Stimulated activated CD4-positive, alpha-beta T cell treated with anti-CD3 and anti-CD28 coated beads, Interleukin-15, amount 100 ng/mL, for 1 hour (primary cell): ENCODE results near the gene DENND2D.
"Not testable (repeated sequence)": the region's sequence is repeated elsewhere in the genome, so short reads cannot be mapped to it uniquely, and the experiment has no call there.

Source experiments
- DNase-seq, 2 donors: peaks; one replicate each; pipeline ENCODE4 v3.0.0-alpha.2; 2020; ENCODE audit warnings: low read depth in 1 of 2, low spot score in 1 of 2

Gene DENND2D

DNA sequence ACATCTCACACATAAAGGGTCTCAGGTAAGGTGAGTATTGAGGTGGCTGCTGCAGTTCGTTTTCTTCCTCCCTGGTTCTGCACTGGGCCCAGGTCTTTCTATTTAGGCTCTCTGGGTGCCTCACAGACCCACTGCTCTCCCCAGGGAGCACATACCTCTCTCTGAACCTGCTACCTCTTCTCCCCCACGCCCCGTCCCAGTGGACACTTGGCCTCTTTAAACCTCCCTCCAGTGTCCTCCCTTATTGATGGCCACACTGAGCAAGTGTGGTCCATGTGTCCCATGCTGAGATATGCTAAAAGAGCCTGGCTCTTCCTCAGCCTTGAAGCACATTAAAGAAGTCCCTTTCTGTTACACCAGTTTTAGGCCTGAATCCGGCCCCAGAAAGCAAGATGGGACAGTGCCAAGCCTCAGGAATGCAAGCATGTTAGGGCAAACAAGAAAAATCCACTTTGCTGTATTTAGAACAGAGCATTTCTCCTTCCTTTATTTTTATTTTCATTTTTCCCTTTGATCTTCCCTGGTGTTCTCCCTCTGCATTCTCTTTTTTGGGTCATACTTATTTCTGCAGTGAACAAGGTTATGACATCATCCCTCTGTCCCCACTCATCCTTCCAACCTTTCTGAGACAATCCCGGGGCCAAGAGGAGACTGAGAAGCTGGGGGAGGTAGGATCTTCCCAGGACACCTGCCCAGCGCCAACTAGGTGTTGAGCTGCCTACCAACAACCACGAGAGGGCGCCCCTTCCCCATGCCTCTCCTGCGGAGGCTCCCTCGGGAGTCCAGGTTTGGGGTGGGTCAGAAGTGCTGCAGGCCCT is 22.1 kb upstream of the DENND2D start:
- DNase-seq = peak; percentile 51 to 61

DNA sequence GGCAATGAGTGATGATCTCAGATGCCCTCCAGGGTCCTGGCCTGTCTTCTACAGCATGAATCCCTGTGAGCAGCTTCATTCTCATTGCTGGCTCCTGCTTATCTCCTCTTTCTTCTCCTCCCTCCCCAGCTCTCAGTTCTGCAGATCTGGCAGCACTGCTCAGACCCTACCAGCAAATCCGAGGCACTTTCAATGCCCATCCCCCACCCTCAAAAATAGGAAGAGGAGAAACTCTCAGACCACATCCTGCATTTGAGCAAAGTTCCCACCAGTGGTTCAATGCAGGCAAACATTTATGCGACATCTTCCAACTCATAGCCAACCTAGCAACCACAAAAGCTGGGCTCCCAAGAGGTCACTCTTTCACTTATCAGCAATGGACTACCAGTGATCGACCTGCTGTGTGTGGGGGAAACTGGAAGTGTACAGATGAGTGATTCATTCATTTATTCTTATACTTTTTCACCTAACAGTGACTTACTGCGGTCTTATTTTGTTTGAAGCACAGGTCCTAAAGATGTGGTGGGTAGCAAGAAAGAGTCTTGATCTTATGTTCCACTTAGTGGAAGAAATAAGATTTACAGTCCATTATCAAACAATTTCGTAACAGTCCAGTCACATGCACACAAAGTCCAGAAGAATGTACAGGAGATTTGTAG is 21.3 kb upstream of the DENND2D start:
- no peak for DNase-seq

DNA sequence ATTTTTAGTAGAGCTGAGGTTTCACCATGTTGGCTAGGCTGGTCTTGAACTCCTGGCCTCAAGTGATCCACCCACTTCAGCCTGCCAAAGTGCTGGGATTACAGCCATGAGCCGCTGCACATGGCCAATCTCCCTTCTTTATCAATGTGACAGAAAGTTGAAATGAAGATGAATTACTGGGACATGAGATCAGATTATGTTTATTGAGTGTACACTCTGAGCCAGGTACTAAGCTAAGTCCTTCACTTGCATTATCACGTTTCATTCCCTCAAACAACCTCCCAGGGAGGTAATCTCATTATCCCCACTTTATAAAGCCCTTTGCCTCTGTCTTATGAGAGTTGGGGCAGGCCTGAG is 20.8 kb upstream of the DENND2D start:
- no peak for DNase-seq

DNA sequence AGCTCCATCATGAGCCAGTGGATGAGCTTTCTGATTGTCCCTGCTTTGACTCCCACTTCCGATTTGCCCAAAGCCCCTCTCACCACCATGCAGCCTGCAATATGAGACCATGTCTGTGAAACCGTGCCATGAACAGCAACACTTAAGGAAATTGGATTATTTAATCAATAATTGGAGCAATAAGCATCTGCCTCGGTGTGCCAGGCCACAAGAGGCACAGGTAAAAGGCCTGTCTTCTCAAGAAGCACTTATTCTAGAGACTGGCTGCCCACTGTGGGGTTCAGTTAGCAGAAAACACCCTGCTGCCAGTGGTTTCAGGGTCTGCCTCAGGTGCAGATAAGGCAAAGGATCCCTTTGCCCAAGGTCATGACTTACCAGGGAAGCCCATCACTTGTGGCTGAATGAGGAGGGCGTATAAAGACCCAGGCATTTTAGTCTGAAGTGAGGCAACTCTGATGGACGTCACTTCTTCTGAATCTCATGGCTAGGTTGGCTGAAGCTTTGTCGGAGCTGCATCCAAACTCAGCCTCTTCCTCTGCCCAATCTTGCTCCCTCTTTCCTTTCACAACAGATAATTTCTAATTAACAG is 19.9 kb upstream of the DENND2D start:
- DNase-seq = no peak

DNA sequence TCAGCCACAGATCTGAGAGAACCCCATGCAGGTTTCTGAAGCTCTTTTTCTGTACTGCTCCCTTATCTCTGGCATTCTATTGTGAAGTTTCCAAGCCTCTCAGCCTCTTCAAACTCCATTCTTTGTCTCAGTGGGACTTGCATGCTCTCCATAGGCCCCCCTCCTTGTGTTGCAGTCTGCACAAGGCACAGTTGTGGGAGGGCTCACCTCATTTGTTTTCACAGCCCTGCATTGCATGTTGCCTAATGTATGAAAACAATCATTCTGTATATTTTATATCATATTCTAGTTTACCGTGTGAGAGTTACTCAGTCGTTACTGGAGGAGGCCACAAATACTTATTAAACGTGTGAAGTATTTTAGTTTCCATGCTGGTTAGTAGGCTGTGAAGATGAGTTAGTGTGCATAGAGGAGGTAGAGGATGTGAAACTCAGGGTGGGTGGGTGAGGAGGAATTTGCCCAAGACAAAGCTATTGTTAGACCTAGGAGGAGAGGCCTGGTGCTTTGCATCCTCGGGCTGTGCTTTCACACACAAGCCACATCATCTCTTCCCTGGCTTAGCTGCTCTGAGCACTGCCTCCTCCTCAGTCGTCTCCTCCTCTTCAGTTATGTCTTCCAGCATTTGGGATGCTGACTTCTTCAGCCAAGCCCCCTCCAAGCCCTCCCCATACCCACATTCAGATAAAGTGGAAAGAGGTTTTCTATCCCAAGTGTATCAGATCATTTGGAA is 19.3 kb upstream of the DENND2D start:
- DNase-seq = no peak

DNA sequence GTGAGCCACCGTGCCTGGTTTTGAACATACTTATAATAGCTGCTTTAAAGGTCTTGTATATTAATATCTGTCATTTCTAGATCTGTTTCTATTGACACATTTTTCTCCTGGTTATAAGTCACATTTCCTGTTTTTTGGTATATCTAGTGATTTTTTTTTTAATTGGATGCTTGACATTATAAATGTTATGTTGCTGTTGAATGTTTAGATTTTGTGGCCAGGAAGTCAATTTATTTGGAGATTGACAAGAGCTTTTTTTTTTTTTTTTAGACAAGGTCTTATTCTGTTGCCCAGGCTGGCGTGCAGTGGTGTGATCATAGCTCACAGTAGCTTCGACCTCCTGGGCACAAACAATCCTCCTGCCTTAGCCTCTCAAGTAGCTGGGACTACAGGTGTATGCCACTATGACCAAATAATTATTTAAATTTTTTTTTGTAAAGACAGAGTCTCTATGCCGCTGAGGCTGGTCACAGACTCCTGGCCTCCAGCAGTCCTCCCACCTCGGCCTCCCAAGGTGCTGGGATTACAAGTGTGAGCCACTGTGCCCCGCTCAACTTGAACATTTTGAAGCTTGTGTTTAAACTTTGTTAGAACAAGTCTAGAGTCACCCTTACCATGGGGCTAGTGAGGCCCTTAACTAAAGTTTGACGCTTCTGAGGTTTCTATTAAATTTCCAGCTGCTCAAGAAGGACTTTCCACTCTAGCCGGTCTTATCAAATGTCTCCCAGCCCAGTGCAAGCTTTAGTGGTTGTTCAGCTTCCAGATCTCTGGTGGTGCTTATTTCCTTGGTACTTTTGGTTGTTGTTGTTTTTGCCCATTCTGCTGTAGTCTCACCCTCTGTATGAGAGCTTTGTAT is 18.5 kb upstream of the DENND2D start:
- DNase-seq = no peak

DNA sequence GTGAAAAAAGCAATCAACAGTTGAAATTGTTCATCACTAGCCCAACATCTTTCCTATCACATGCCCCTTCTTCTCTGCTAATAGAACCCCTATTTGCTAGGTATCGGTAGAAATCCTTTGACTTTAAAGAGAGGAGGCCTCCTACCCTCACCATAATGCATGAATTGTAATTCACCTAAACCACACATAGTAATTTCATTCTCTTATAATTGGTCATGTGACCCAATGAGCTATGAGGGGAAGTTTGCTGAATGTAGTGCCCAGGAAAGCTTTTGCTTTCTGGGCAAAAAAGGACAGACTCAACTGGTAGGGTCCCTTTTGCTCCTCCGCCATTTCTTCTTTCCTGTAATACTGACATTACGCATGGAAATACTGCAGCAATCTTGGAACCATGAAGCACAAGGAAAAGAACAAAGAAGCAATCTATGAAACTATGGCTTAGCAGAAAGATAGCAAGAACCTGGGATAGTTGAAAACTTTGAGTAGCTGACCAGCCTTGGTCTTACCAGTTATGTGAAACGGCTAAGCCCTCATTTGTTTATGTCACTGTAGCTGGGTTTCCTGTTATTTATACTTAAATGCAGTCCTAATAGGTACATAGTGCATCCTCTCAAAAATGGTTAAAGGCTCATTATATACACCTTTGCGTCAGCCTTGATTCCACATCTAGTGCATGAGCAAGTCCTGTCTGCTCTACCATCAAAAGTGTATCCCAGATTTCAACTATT is 16.9 kb upstream of the DENND2D start:
- DNase-seq = no peak

DNA sequence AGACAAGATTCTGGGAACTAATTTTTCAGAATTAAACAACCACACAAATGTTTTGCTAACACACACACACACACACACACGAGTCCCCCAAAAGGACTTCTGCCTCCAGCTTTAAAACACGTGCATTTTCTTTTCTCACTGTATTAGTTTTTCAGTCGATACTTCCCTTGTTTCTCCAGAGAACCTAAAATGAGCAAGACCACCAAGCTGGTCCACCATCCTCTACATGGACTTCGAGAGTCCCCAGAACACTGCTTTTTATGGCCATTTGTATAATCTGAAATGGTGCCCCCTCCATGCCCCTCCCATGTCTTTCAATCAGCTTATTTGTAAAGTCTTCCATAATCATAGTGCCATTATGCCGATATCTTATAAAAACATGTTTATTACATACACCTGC is 16.3 kb upstream of the DENND2D start:
- no peak for DNase-seq

DNA sequence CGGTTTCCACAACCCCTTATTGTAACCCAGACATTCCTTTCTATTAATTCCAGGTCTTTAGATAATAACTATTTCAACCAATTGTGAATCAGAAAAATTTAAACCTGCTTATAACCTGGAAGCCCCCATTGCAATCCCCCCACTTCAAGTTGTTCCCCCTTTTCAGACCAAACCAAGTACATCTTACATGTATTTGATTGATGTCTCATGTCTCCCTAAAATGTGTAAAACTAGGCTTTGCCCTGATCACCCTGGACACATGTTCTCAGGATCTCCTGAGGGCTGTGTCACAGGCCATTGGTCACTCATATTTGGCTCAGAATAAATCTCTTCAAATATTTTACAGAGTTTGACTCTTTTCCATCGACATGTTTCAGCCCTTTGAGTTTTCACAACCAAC is 14.8 kb upstream of the DENND2D start:
- not testable (repeated sequence) for DNase-seq

DNA sequence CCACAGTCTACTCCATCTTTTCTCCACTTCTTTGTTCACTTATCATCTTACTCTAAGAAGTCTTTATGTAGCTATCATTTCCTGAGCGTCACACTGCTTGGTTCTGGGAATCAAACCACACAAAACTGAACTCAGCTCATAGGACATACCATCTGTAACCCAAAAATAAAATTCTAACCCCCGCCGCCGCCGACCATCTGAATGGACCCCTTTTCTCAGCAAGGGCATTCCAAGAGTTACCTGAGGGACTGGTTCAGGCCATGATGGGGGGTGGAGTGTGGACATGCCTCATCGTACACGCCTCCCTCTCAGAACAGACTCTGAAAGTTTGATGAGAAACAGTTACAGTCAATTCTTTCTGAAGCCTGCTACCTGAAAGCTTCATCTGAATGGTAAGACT is 14.4 kb upstream of the DENND2D start:
- DNase-seq = peak in 1 of 2 donors; percentile 72

DNA sequence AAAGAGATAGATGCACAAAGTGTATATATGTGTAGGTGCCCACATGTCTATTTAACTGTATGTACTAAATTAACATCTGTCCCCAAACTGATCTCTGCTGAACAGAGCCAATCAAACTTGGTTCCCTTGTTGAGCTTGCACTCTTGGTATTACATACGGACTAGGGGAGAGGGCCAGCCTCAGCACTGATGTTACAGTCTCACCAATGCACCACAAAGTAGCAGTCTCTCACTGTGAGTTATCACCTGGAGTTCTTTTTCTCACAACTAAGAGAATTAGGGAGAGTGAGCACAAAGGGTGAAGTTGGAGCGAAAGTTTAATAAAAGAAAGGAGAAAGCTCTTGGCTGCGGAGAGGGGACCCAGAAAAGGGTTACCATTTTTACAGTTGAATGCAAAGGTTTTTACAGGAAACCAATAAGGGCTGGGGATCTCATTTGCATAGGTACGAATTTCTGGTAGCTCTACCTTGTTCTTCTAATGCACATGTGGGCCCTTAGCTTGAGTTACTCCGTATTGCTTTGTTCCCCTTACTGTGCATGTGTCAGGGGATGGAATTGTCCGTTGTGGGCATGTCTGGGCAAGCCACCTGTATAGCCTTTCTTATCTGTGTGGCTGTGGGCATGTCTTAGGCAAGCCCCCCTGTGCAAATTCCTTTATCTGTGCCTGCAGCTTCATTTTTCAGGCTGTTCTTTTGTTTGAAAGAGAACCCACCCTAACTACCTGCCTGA is 13.8 kb upstream of the DENND2D start:
- no peak for DNase-seq

DNA sequence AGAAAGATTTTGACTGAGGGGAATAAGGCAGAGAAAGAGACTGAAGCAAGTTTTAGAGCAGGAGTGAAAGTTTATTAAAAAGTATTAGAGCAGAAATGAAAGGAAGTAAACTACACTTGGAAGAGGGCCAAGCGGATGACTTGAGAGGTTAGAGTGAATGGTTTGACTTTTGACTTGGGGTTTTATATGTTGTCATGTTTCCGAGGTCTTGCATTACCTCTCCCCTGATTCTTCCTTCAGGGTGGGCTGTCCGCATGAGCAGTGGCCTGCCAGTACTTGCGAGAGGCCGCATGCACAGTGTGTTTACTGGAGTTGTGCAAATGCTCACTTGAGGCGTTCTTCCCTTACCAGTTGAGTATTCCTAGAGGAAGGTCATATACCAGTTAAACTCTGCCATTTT is 13.0 kb upstream of the DENND2D start:
- no peak for DNase-seq

DNA sequence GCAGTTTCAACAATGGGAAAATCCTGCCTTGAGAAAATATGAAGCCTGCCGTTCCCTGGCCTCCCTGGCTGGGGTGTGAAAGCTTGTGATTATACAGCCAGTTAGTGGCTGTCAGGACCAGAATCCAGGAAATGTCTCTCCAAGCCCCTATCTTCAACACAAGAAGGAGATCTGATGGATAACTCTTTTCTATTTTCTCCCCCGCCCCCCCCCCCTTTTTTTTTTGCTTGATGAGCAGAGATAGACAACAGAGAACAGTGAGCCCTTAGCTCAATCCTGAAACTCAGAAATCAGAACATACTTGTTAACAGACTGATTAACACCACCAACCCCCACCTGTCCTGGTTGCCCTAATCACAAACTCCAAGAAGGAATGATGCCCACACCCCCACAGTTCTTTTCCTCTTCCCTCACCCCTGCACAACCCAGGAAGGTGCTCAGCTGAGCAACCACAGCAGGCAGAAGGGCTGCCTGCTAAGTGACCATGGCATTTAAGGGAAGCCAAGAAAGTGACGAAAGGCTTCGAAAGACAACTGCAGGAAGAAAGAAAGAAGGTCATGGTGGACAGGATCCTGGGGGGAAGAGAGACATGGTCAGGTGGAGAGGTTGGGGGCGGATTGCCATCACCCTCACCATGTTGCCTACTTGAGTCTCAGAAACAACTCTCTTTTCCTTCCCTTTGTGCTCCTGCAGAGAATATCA is 12.3 kb upstream of the DENND2D start:
- DNase-seq = no peak

DNA sequence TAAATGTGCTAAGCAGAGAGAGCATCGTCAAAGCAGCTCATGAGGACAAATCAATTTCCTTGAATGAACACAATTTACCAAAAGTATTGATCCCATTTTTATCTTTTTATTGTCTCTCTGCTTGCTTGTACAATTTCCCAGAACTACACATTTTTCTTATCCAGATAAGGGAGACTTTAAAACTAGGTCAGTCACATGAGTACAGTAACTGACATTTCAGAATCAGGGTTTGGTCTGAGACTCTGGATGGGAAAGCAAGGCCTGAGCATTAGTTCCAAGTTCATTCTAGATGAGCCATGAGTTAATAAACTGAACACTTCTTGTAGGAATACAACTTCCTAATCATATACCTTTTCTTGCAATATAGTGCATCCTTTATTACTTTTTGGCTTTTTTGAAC is 11.5 kb upstream of the DENND2D start:
- no peak for DNase-seq

DNA sequence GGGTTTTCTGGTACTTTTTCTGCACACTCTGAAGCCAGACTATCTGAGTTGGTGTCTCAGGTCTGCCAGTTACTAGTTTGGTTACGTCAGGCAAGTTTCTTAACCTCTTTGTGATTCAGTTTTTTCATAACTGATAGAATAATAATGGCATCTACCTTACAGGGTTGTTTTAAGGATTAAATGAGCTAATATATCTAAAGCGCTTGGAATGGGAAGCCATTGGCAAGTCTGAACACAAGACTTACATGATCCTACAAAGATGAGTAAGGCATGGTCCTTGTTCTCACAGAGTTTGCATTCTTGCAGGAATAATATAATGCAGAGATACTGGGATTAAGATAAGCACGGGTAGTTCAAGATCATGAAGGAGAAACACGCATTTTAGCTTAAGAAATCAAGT is 9.2 kb upstream of the DENND2D start:
- no peak for DNase-seq

DNA sequence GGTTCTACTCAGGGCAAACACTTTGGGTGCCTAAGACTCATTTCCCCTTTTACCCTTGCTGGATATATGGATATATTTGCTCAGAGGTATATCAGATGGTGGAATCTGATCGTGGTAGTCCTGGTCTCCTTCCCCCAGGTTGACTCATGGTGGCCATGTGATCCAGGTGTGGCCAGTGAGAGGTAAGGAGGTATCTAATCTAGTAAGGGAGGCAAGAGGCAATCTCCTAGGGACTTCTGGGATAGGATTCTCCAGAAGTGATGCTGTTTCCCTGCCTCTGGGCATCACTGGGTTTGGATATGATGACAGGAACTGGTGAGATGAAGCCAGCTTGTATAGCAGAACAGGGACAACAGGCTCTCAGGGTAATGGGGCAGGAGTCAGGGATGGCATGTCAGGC is 8.5 kb upstream of the DENND2D start:
- no peak for DNase-seq

DNA sequence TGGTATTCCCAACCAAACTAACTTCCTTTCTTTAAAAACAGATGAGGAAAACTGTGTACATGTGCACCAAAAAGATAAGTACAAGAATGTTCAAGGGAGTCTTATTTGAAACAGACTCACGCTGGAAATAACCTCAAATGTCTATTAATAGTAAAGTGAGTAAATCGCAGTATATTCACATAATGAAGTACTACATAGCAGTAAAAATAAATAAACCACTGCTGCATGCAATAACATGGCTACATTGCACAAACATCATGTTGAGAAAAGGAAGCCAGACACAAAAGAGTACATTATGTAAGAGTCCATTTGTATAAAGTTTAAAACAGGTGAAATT is 5.2 kb upstream of the DENND2D start:
- no peak for DNase-seq

DNA sequence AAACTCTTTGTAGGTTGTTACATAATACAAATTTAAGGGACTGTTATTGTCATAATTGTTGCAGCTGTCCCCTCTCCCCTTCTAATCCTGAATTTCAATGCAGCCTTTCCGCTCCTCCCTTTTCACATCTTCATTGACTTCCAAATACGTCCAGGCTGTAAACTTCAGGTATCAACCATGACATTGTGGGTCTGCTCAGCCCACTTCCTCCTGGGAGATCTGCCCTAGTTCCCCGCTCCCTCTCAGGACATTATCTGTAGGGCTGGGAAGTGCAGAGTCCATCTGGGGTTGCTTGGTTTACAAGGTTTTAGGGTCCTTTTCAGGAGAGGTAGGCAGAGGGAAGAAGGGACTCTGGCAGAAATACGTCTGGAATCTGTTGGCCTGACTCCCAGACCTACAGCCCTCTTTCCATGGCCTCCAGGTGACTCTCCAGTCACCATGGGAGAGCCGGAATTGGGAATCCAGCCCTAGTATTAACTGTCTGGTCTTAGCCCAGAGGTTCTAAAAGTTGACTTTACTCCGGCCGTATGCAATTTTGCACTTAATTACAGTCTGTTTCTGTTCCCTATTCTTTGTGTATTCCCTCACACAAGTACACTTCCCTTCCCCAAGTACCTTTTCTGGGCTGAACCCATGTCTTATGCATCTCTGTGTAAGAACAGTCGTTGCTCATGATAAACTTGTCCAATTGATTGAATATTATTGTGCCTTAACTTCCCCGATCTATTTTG is 4.7 kb upstream of the DENND2D start:
- no peak for DNase-seq
